HG03442 (cell line): ENCODE results near the gene LYZ.

Experiments used
- ATAC-seq: cut with Tn5 transposase; IDR thresholded peaks from one replicate; pipeline ENCODE4 v1.9.1; 2021; ENCODE audit warnings: mild to moderate bottlenecking, moderate library complexity; ENCODE audit not compliant: unreplicated experiment

LYZ gene

GRCh38 chr12:69338120-69338859, 9.9 kb upstream of the LYZ start:
- no peak for ATAC-seq

- ATAC-seq, result no peak
Measured at GRCh38 chr12:69338936-69339335, 9.2 kb upstream of the LYZ start.

- ATAC-seq, result no peak
Measured at GRCh38 chr12:69339999-69340398, 8.2 kb upstream of the LYZ start.

- ATAC-seq, result no peak
Measured at GRCh38 chr12:69341328-69341727, 6.9 kb upstream of the LYZ start.

GRCh38 chr12:69342421-69342820, 5.8 kb upstream of the LYZ start:
- no peak for ATAC-seq

GRCh38 chr12:69343357-69343756, 4.8 kb upstream of the LYZ start:
- no peak for ATAC-seq

- ATAC-seq, result no peak
Measured at GRCh38 chr12:69343885-69344612, 4.1 kb upstream of the LYZ start.

- ATAC-seq, result no peak
Measured at GRCh38 chr12:69345077-69345476, 3.1 kb upstream of the LYZ start.

- ATAC-seq, result no peak
Measured at GRCh38 chr12:69345742-69346141, 2.4 kb upstream of the LYZ start.

GRCh38 chr12:69350002-69350626, 1.9 kb downstream of the LYZ start:
- no peak for ATAC-seq

- ATAC-seq, result no peak
Measured at GRCh38 chr12:69350777-69351176, 2.6 kb downstream of the LYZ start.

GRCh38 chr12:69351462-69352236, 3.5 kb downstream of the LYZ start:
- no peak for ATAC-seq

GRCh38 chr12:69352904-69353303, 4.7 kb downstream of the LYZ start:
- ATAC-seq, result no peak

- no peak for ATAC-seq
Measured at GRCh38 chr12:69354172-69354555, 6.0 kb downstream of the LYZ start.

- ATAC-seq, result no peak
Measured at GRCh38 chr12:69354556-69355187, 6.5 kb downstream of the LYZ start.

GRCh38 chr12:69355363-69356028, 7.3 kb downstream of the LYZ start:
- no peak for ATAC-seq

- peak; percentile 83 for ATAC-seq
Measured at GRCh38 chr12:69359531-69360347, 11.6 kb downstream of the LYZ start, which contains the start of gene YEATS4. TSS of gene YEATS4 (plus strand) at chr12:69359743. CDS start at chr12:69359973, 230 bp downstream.

GRCh38 chr12:69360348-69360672, 12.1 kb downstream of the LYZ start:
- ATAC-seq, result no peak

- no peak for ATAC-seq
Measured at GRCh38 chr12:69366796-69367195, 18.6 kb downstream of the LYZ start.
